ENCODE data around the gene WDR64. TPM values are rescaled to one million over a fixed set of nuclear protein-coding genes. Genes with fewer than 3 reads are reported as not detected.

Gene WDR64
- total and polyA plus RNA-seq, 7 donors, result 0.09 TPM; not detected in 6

DNA sequence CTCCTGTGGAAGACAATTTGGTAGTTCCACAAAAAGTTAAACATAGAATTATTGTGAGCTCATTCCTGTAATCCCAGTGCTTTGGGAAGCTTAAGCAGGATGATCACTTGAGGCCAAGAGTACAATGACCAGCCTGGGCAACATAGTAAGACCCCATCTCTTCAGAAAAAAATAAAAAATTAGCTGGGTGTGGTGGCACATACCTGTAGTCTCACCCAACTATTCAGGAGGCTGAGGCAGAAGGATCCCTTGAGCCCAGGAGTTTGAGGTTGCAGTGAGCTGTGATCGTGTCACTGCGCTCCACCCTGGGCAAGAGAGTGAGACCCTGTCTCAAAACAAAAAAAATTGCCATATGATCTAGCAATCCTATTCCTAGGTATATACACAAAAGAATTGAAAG lies 7.8 kb upstream of the WDR64 start:
- H3K9me3 ChIP-seq, result no peaks in the 10 kb centered on the region
- no peak overlapping the region for H3K4me3 ChIP-seq
- WGBS, 2 donors, result 96 to 100% methylated on average over 2 of the region's 2 CpGs
- TF ChIP-seq EP300 (IDR thresholded peaks at IDR 0.05) (no peak), POLR2AphosphoS5 (IDR thresholded peaks at IDR 0.05) (no peak), POLR2A (IDR thresholded peaks at IDR 0.05) (no peak)
- TF ChIP-seq, protein P1, sequence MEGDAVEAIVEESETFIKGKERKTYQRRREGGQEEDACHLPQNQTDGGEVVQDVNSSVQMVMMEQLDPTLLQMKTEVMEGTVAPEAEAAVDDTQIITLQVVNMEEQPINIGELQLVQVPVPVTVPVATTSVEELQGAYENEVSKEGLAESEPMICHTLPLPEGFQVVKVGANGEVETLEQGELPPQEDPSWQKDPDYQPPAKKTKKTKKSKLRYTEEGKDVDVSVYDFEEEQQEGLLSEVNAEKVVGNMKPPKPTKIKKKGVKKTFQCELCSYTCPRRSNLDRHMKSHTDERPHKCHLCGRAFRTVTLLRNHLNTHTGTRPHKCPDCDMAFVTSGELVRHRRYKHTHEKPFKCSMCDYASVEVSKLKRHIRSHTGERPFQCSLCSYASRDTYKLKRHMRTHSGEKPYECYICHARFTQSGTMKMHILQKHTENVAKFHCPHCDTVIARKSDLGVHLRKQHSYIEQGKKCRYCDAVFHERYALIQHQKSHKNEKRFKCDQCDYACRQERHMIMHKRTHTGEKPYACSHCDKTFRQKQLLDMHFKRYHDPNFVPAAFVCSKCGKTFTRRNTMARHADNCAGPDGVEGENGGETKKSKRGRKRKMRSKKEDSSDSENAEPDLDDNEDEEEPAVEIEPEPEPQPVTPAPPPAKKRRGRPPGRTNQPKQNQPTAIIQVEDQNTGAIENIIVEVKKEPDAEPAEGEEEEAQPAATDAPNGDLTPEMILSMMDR (IDR thresholded peaks at IDR 0.05), result no peak
- no peaks in the 10 kb centered on the region for H3K36me3 ChIP-seq
- intact Hi-C loops (cut with DNase I), result loop anchor here (5.0 to 10.0 kb wide), 3 partner anchors 129 to 1611 kb away; partner anchors contain the start of genes CEP170, EXO1, FH and SDCCAG8
- H3K27ac ChIP-seq, result no peak overlapping the region
- peaks cover 0 to 8% (median under 1%) of the 10 kb centered on the region in 4 donors for H3K4me1 ChIP-seq
- no peak for DNase-seq
- H3K27me3 ChIP-seq, result no peaks in the 10 kb centered on the region

- Histone ChIP-seq H3K4me1 (peaks cover 0 to 6% (median 0%) of the 10 kb centered on the region in 4 donors), H3K27ac (no peak overlapping the region), H3K36me3 (no peaks in the 10 kb centered on the region), H3K9me3 (no peaks in the 10 kb centered on the region), H3K27me3 (no peaks in the 10 kb centered on the region), H3K4me3 (no peak overlapping the region)
- 86 to 91% methylated on average over 4 of the region's 4 CpGs for WGBS, 2 donors
- DNase-seq, result no peak
- intact Hi-C loops (cut with DNase I), result loop anchor here (10.0 kb wide), 2 partner anchors 130 to 1610 kb away; partner anchors contain the start of genes CEP170, FH and SDCCAG8
- TF ChIP-seq POLR2A (IDR thresholded peaks at IDR 0.05) (no peak), POLR2AphosphoS5 (IDR thresholded peaks at IDR 0.05) (no peak), EP300 (IDR thresholded peaks at IDR 0.05) (no peak)
- TF ChIP-seq, protein P1 (IDR thresholded peaks at IDR 0.05), result no peak
Observed at GRCh38 chr1:241645199-241645598, 6.9 kb upstream of the WDR64 start.

DNA sequence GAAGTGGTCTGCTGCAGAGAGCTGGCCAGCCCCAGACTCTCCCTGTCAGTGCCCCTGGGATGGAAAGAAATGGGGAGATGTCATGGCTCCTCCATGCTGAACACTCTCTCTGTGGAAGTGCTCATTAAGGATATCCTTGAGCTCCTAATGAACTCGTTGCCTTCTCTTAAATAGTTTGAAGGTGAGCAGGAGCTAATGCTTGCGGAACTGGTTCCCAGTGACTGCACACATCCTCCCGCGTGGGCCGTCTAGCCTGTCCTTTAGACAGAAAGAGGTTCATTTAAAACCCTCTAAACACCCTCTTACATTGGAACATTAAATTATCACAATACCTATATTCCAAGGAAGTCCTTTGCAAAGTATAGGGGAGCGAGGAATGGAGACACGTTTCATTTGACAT lies 5.9 kb upstream of the WDR64 start:
- intact Hi-C loops (cut with DNase I), result loop anchor here (10.0 kb wide), 2 partner anchors 131 to 1609 kb away; partner anchors contain the start of genes CEP170, FH and SDCCAG8
- H3K4me1 ChIP-seq, result no peaks in the 10 kb centered on the region
- DNase-seq, result no peak
- WGBS, 2 donors, result 94 to 95% methylated on average over 7 of the region's 7 CpGs
- H3K36me3 ChIP-seq, result no peaks in the 10 kb centered on the region
- H3K27ac ChIP-seq, result no peak overlapping the region
- H3K27me3 ChIP-seq, result no peaks in the 10 kb centered on the region
- TF ChIP-seq, protein P1 (IDR thresholded peaks at IDR 0.05), result no peak
- TF ChIP-seq POLR2A (IDR thresholded peaks at IDR 0.05) (no peak), EP300 (IDR thresholded peaks at IDR 0.05) (no peak), POLR2AphosphoS5 (IDR thresholded peaks at IDR 0.05) (no peak)
- H3K9me3 ChIP-seq, result no peaks in the 10 kb centered on the region
- H3K4me3 ChIP-seq, result no peak overlapping the region

GRCh38 chr1:241647658-241648057 lies 4.4 kb upstream of the WDR64 start:
- TF ChIP-seq EP300 (IDR thresholded peaks at IDR 0.05), result no peak
- no peaks in the 10 kb centered on the region for H3K4me1 ChIP-seq
- H3K4me3 ChIP-seq, result no peak overlapping the region
- H3K27ac ChIP-seq, result no peak overlapping the region
- H3K36me3 ChIP-seq, result no peaks in the 10 kb centered on the region
- WGBS, 2 donors, result 83 to 91% methylated on average over 1 of the region's 1 CpG
- H3K9me3 ChIP-seq, result no peaks in the 10 kb centered on the region
- no peaks in the 10 kb centered on the region for H3K27me3 ChIP-seq
- intact Hi-C loops (cut with DNase I), result loop anchor here (10.0 kb wide), 2 partner anchors 133 to 1607 kb away; partner anchors contain the start of genes CEP170, FH and SDCCAG8
- DNase-seq, result no peak

- 12 to 72% methylated on average over 1 of the region's 1 CpG for WGBS, 2 donors
- Histone ChIP-seq H3K27me3 (no peaks in the 10 kb centered on the region), H3K4me3 (no peak overlapping the region), H3K27ac (no peak overlapping the region), H3K9me3 (no peaks in the 10 kb centered on the region), H3K4me1 (no peaks in the 10 kb centered on the region), H3K36me3 (no peaks in the 10 kb centered on the region)
- DNase-seq, result no peak
- intact Hi-C loops (cut with DNase I), result loop anchor here (10.0 kb wide), 2 partner anchors 133 to 1607 kb away; partner anchors contain the start of genes CEP170, FH and SDCCAG8
- TF ChIP-seq POLR2A (IDR thresholded peaks at IDR 0.05) (no peak), EP300 (IDR thresholded peaks at IDR 0.05) (no peak), POLR2AphosphoS5 (IDR thresholded peaks at IDR 0.05) (no peak)
- TF ChIP-seq, protein P1 (IDR thresholded peaks at IDR 0.05), result no peak
Observed at GRCh38 chr1:241648159-241648558, 3.9 kb upstream of the WDR64 start.

Measured in sigmoid colon (tissue), 7 donors.